ENCODE results near the gene COL27A1. TPM values are rescaled to one million over a fixed set of nuclear protein-coding genes. Genes with fewer than 3 reads are reported as not detected.

COL27A1 gene
- total RNA-seq, 3 donors from 2014 or later = 3.5 to 22.0 (median 6.7) TPM

DNA sequence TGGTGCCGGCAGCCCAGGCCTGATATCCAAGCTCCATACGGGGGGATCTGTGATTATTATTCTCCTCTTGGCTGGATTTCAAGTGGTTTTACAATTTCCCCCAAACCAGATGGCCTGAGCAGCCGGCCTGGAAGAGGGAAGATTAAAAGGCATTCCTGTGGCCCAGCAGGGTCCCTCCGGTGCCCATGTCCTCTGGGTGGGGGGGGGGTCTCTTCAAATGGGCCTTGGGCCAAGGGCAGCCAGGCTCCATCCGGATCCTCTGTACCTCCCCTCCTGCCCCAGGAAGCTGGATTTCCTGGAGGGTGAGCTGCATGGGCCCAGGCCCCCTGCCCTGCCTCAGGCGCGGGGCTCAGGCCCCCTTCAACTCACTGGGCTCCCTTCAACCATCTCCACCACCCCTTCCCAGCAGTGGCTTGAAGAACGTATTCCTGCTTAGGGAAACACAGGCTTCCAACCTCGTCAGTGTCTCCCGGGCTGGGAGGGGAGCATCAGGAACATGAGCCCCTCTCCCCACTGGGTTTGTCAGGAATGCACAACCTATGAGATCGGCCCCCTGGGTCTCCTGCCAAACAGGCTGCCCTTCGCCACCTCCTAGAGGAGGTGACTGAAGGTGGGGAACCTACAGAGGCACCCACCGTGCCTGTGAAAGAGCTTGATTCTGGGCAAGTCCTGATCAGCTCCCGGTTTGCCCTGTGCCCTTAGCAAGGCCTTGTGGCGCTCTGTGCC lies 104.6 kb downstream of the COL27A1 start:
- Histone ChIP-seq H3K27ac (no peak overlapping the region), H3K4me1 (no peaks in the 10 kb centered on the region), H3K9me3 (no peaks in the 10 kb centered on the region), H3K27me3 (no peaks in the 10 kb centered on the region), H3K36me3 (no peaks in the 10 kb centered on the region), H3K4me3 (no peak overlapping the region)
- TF ChIP-seq POLR2A (IDR thresholded peaks at IDR 0.05) (no peak), POLR2AphosphoS5 (IDR thresholded peaks at IDR 0.05) (no peak)
- TF ChIP-seq, protein P1, sequence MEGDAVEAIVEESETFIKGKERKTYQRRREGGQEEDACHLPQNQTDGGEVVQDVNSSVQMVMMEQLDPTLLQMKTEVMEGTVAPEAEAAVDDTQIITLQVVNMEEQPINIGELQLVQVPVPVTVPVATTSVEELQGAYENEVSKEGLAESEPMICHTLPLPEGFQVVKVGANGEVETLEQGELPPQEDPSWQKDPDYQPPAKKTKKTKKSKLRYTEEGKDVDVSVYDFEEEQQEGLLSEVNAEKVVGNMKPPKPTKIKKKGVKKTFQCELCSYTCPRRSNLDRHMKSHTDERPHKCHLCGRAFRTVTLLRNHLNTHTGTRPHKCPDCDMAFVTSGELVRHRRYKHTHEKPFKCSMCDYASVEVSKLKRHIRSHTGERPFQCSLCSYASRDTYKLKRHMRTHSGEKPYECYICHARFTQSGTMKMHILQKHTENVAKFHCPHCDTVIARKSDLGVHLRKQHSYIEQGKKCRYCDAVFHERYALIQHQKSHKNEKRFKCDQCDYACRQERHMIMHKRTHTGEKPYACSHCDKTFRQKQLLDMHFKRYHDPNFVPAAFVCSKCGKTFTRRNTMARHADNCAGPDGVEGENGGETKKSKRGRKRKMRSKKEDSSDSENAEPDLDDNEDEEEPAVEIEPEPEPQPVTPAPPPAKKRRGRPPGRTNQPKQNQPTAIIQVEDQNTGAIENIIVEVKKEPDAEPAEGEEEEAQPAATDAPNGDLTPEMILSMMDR (IDR thresholded peaks at IDR 0.05) = no peak
- no peak for DNase-seq (ENCODE audit: low spot score in 2 of 2)
- intact Hi-C loops (cut with DNase I; ENCODE audit: low total_unique reads) = no loop called here

DNA sequence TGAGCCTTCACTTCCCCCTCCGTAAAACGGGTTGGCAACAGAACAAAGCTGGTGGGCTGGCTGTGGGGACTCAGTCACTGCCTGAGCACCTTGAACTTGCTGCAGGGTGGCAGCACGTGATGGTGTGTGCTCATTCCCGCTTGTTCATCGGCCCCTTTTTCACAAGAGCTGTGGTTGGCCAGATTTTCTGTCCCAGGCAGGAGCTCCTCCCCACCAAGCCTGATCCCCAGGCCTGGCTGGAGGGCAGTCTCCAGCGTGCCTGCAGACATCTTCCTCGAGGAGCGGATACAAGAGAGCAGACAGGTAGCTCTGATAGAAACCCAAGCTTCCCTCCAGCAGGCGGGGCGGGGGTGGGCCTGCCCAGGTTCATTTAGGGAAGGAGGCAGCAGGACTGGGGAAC lies 105.7 kb downstream of the COL27A1 start:
- DNase-seq (ENCODE audit: low spot score in 2 of 2) = no peak
- Histone ChIP-seq H3K4me3 (no peak overlapping the region), H3K36me3 (no peaks in the 10 kb centered on the region), H3K27me3 (no peaks in the 10 kb centered on the region), H3K4me1 (no peaks in the 10 kb centered on the region), H3K27ac (no peak overlapping the region), H3K9me3 (no peaks in the 10 kb centered on the region)
- intact Hi-C loops (cut with DNase I; ENCODE audit: low total_unique reads) = no loop called here
- TF ChIP-seq POLR2AphosphoS5 (IDR thresholded peaks at IDR 0.05) = no peak
- TF ChIP-seq, protein P1 (IDR thresholded peaks at IDR 0.05) = no peak
- no peak for TF ChIP-seq POLR2A (IDR thresholded peaks at IDR 0.05)

DNA sequence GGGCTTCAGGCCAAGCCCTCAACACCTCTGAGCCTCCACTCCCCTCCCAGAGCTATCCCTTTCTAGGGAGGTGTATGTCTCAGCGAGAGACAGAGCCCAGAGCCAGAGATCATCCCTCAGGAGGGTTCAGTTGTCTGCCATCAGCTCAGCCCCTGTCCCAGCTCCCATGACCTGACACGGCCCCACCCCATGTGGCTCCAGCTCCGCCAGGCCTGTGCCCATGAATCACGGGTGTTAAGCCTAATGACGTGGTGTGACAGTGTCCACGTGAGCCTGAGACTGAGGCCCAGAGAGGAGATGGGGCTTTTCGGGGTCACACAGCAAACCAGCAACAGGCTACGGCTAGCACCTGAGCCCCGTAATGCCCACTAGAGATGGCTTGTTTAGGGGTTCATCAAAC lies 106.7 kb downstream of the COL27A1 start:
- TF ChIP-seq POLR2AphosphoS5 (IDR thresholded peaks at IDR 0.05) (no peak), POLR2A (IDR thresholded peaks at IDR 0.05) (no peak)
- TF ChIP-seq, protein P1 (IDR thresholded peaks at IDR 0.05) = no peak
- H3K36me3 ChIP-seq = no peaks in the 10 kb centered on the region
- no peaks in the 10 kb centered on the region for H3K4me1 ChIP-seq
- intact Hi-C loops (cut with DNase I; ENCODE audit: low total_unique reads) = no loop called here
- no peak overlapping the region for H3K27ac ChIP-seq
- no peaks in the 10 kb centered on the region for H3K27me3 ChIP-seq
- no peak for DNase-seq (ENCODE audit: low spot score in 2 of 2)
- H3K9me3 ChIP-seq = no peaks in the 10 kb centered on the region
- no peak overlapping the region for H3K4me3 ChIP-seq

DNA sequence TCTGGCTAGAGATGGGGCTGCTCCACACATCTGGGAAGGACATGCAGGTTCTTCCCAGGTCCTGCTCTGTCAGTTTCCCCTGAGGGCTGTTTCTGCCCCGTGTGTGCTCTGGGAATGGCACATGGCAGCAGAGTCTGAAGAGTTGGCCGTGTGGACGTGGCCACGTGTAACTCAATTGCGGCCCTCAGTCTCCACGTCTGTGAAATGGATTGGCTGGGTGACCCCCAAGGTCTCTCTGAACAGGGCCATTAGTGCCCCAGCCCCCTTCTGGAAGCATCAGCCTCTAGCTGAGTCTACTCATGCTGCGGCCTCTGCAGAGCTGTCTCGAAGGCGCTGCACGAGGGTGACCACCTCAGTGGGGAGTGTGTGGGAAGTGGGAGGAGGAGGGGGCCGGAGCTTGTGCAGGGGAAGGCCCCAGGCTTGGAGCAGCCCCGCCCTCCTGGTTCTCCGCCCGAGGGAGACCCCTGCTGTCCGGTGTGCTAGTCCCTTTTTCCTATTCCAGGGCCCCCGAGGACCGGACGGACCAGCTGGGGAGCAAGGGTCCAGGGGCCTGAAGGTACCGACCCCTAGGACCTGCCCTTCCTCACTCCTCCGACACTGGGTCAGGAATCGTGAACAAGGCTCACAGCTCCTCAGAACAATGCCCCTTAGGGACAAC lies 108.6 kb downstream of the COL27A1 start:
- intact Hi-C loops (cut with DNase I; ENCODE audit: low total_unique reads) = no loop called here
- no peaks in the 10 kb centered on the region for H3K9me3 ChIP-seq
- H3K27ac ChIP-seq = no peak overlapping the region
- no peak for DNase-seq (ENCODE audit: low spot score in 2 of 2)
- H3K27me3 ChIP-seq = no peaks in the 10 kb centered on the region
- H3K36me3 ChIP-seq = no peaks in the 10 kb centered on the region
- TF ChIP-seq POLR2A (IDR thresholded peaks at IDR 0.05) (no peak), POLR2AphosphoS5 (IDR thresholded peaks at IDR 0.05) (no peak)
- TF ChIP-seq, protein P1 (IDR thresholded peaks at IDR 0.05) = no peak
- H3K4me1 ChIP-seq = no peaks in the 10 kb centered on the region
- H3K4me3 ChIP-seq = no peak overlapping the region

DNA sequence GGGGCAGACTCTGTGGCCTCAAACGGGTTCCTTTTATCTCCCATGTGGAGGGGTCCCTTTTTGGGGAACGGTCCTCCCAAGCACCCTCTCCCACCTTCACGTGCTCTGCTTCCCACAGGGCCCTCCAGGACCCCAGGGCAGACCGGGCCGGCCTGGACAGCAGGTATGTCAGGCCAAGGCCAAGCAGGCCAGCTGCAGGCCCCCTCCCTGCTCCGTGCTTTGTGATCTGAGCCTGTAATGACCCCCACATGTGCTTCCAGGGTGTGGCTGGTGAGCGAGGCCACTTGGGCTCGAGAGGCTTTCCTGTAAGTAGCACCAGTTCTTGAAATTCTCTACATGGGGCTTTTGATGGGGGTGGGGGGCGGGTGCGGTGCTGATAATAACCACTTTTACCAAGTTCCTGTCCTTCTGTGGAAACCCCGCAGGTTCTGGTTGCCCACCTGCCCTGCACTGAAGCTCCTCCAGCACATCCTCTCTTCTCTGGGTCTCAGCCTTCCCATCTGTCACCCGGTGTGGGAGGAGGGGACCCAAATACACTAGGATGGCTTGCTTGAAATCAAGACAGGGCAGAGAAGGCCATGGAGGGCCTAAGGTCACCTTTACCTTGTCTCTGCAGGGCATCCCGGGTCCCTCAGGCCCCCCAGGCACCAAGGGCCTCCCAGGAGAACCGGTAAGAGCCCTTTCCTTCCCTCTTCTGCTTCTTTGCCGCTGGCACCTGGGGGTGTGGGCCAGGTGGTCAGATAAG lies 109.6 kb downstream of the COL27A1 start:
- DNase-seq (ENCODE audit: low spot score in 2 of 2) = no peak
- H3K4me3 ChIP-seq = no peak overlapping the region
- H3K27ac ChIP-seq = no peak overlapping the region
- H3K36me3 ChIP-seq = no peaks in the 10 kb centered on the region
- intact Hi-C loops (cut with DNase I; ENCODE audit: low total_unique reads) = no loop called here
- H3K4me1 ChIP-seq = no peaks in the 10 kb centered on the region
- no peaks in the 10 kb centered on the region for H3K9me3 ChIP-seq
- TF ChIP-seq, protein P1 (IDR thresholded peaks at IDR 0.05) = no peak
- no peak for TF ChIP-seq POLR2AphosphoS5 (IDR thresholded peaks at IDR 0.05)
- no peaks in the 10 kb centered on the region for H3K27me3 ChIP-seq
